SU-DHL-6 (cell line): ENCODE data around the gene HLA-DMB.

Experiments
- CTCF ChIP-seq: fragments of 200-600 bp; sonication (generic); IDR thresholded peaks from one replicate; pipeline ENCODE4 v1.5.1; 2017; ENCODE audit warnings: antibody characterized with exemption, mild to moderate bottlenecking, low read length, moderate library complexity; ENCODE audit not compliant: insufficient read depth, poor library complexity, severe bottlenecking
- EZH2phosphoT487 ChIP-seq: fragments of 200-600 bp; sonication (generic), shearing (Covaris generic); conservative IDR thresholded peaks from 2 replicates; pipeline ENCODE4 v1.6.1; 2018; ENCODE audit warnings: mild to moderate bottlenecking, antibody characterized with exemption, low read length, moderate library complexity, mixed read lengths

GRCh38 chr6:32989368-32989767, 48.5 kb upstream of the HLA-DMB start:
- TF ChIP-seq CTCF (no peak), EZH2phosphoT487 (no peak)
